ENCODE results near the gene P2RX7. TPM values are rescaled to one million over a fixed set of nuclear protein-coding genes. Genes with fewer than 3 reads are reported as not detected.

The P2RX7 gene
- total and polyA plus RNA-seq, 12 donors, result 1.2 to 13.5 (median 6.2) TPM

GRCh38 chr12:121232163-121232562 lies 99.5 kb downstream of the P2RX7 start:
- no peak overlapping the region for H3K4me3 ChIP-seq
- WGBS, 4 donors, result 85 to 92% (median 89%) methylated on average over 16 of the region's 16 CpGs
- peaks cover 0 to 1% of the 10 kb centered on the region in 2 donors for H3K4me1 ChIP-seq (replicated peaks in 1 of 2)
- peaks cover 0 to 28% of the 10 kb centered on the region in 2 donors for H3K36me3 ChIP-seq (replicated peaks in 1 of 2)
- no peak for DNase-seq
- H3K27ac ChIP-seq, result no peak overlapping the region
- no peaks in the 10 kb centered on the region for H3K9me3 ChIP-seq (replicated peaks in 1 of 3)
- no peak for TF ChIP-seq POLR2A (IDR thresholded peaks at IDR 0.05)
- no peak for TF ChIP-seq CTCF (IDR thresholded peaks at IDR 0.05)
- intact Hi-C loops (cut with DNase I), result no loop called here
- no peaks in the 10 kb centered on the region for H3K27me3 ChIP-seq

- Histone ChIP-seq H3K4me3 (no peak overlapping the region), H3K27me3 (no peaks in the 10 kb centered on the region), H3K27ac (no peak overlapping the region), H3K9me3 (replicated peaks in 1 of 3) (no peaks in the 10 kb centered on the region), H3K4me1 (replicated peaks in 1 of 2) (peaks cover 0 to 10% of the 10 kb centered on the region in 2 donors), H3K36me3 (replicated peaks in 1 of 2) (peaks cover 0 to 28% of the 10 kb centered on the region in 2 donors)
- intact Hi-C loops (cut with DNase I), result no loop called here
- WGBS, 4 donors, result 90 to 96% (median 95%) methylated on average over 4 to 14 of the region's 14 CpGs
- no peak for TF ChIP-seq CTCF (IDR thresholded peaks at IDR 0.05)
- no peak for TF ChIP-seq POLR2A (IDR thresholded peaks at IDR 0.05)
- DNase-seq, result no peak
Measured at GRCh38 chr12:121232977-121233627, 100.4 kb downstream of the P2RX7 start.

GRCh38 chr12:121233628-121234020 lies 100.9 kb downstream of the P2RX7 start:
- Histone ChIP-seq H3K4me1 (replicated peaks in 1 of 2) (peaks cover 0 to 10% of the 10 kb centered on the region in 2 donors), H3K4me3 (no peak overlapping the region), H3K27ac (no peak overlapping the region), H3K9me3 (replicated peaks in 1 of 3) (no peaks in the 10 kb centered on the region), H3K36me3 (replicated peaks in 1 of 2) (peaks cover 0 to 26% of the 10 kb centered on the region in 2 donors), H3K27me3 (no peaks in the 10 kb centered on the region)
- DNase-seq, result no peak
- 67 to 95% (median 83%) methylated on average over 1 to 11 of the region's 11 CpGs for WGBS, 4 donors
- TF ChIP-seq CTCF (IDR thresholded peaks at IDR 0.05) (no peak), POLR2A (IDR thresholded peaks at IDR 0.05) (no peak)
- intact Hi-C loops (cut with DNase I), result no loop called here

- 91 to 94% (median 92%) methylated on average over 9 of the region's 9 CpGs for WGBS, 4 donors
- H3K36me3 ChIP-seq (replicated peaks in 1 of 2), result peaks cover 0 to 21% of the 10 kb centered on the region in 2 donors
- intact Hi-C loops (cut with DNase I), result no loop called here
- no peak overlapping the region for H3K4me3 ChIP-seq
- no peaks in the 10 kb centered on the region for H3K9me3 ChIP-seq (replicated peaks in 1 of 3)
- H3K27me3 ChIP-seq, result no peaks in the 10 kb centered on the region
- H3K27ac ChIP-seq, result no peak overlapping the region
- no peak for TF ChIP-seq POLR2A (IDR thresholded peaks at IDR 0.05)
- no peak for TF ChIP-seq CTCF (IDR thresholded peaks at IDR 0.05)
- peaks cover 0 to 10% of the 10 kb centered on the region in 2 donors for H3K4me1 ChIP-seq (replicated peaks in 1 of 2)
- no peak for DNase-seq
Measured at GRCh38 chr12:121236776-121237175, 104.1 kb downstream of the P2RX7 start.

Measured in adrenal gland (tissue), 12 donors.